PFSK-1 (cell line): ENCODE measurements around the gene MPIG6B.

Experiments
- FOXP2 ChIP-seq: optimal IDR thresholded peaks from 2 replicates; pipeline ENCODE3; 2011; ENCODE audit warnings: borderline replicate concordance, control low read depth, inconsistent platforms; ENCODE audit not compliant: insufficient read depth; ENCODE audit errors: extremely low read length, extremely low read depth
- POLR2AphosphoS5 ChIP-seq: IDR thresholded peaks from 2 replicates; pipeline ENCODE4 v1.6.1; 2012; ENCODE audit warnings: low read depth, mild to moderate bottlenecking, control low read depth, low read length, moderate library complexity
- REST ChIP-seq, 2 experiments: IDR thresholded peaks; 2 replicates each; pipeline versions ENCODE4 v1.6.1 to v1.8.0; 2011 to 2012; ENCODE audit warnings: low read depth in 2 of 2, low read length in 2 of 2, control low read depth in 1 of 2, inconsistent platforms in 1 of 2, mild to moderate bottlenecking in 1 of 2, moderate library complexity in 1 of 2; ENCODE audit not compliant: insufficient read depth in 1 of 2
- TAF1 ChIP-seq: IDR thresholded peaks from 2 replicates; pipeline ENCODE4 v1.6.1; 2012; ENCODE audit warnings: low read length, control low read depth, borderline replicate concordance; ENCODE audit not compliant: insufficient read depth

GRCh38 chr6:31707701-31708100, 15.5 kb upstream of the MPIG6B start:
- TF ChIP-seq REST (IDR thresholded peaks at IDR 0.05; ENCODE audit: insufficient read depth in 1 of 2, low read depth in 2 of 2, low read length in 2 of 2) (no peak), POLR2AphosphoS5 (no peak), TAF1 (no peak), FOXP2 (no peak)
